GM18873 (cell line): ENCODE data around the gene TEFM.
"Not testable (repeated sequence)": the region's sequence is repeated elsewhere in the genome, so short reads cannot be mapped to it uniquely, and the experiment has no call there.

Experiments
- ATAC-seq: cut with Tn5 transposase; IDR thresholded peaks from one replicate; pipeline ENCODE4 v1.9.1; 2021; ENCODE audit warnings: mild to moderate bottlenecking, moderate library complexity, moderate number of reproducible peaks; ENCODE audit not compliant: unreplicated experiment, low FRiP score

Gene TEFM, protein sequence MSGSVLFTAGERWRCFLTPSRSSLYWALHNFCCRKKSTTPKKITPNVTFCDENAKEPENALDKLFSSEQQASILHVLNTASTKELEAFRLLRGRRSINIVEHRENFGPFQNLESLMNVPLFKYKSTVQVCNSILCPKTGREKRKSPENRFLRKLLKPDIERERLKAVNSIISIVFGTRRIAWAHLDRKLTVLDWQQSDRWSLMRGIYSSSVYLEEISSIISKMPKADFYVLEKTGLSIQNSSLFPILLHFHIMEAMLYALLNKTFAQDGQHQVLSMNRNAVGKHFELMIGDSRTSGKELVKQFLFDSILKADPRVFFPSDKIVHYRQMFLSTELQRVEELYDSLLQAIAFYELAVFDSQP

DNA sequence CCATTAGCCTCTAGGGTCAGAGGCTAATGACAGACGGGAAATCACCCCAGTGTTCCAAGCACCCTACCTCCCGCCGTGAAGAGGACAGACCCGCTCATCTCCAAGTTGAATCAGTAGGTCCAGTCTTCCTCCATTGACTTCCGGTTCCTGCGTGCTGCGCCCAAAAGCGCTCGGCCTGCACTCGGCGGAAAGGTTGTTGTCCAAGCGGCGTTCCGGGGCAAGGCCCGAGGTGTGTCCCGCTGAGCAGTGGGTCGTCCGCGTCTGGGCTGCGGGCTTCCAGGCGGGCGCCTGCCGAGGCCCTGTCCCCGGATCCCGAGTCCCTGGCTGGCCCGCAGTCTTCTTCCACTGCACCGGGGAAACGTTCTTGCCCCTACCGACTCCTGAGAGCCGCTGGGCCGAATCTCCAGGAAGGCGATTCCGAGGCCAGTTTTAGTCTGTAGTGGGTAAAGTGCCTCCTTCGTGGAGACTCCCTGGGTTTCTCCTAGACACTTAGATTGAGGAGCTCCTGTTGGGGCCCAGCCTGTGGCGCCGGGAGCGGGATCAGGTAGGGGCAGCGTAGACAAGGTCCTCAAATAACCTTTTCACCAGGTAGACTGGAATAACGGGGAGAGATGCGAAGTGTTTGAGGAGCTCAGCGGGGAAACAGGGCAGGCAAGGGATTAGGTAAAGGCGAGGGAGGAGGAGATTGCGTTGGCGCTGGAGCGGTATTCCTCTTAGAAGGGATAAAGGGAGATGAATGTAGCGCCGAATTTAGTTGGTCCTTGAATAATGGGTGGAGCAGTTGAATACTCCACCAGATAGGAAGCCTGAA lies at the start of gene TEFM:
TEFM (minus strand) TSS at position 138 of the 811 bp plus-strand sequence; CDS start at position 98, 40 bp downstream.
- ATAC-seq: peak; percentile 81

DNA sequence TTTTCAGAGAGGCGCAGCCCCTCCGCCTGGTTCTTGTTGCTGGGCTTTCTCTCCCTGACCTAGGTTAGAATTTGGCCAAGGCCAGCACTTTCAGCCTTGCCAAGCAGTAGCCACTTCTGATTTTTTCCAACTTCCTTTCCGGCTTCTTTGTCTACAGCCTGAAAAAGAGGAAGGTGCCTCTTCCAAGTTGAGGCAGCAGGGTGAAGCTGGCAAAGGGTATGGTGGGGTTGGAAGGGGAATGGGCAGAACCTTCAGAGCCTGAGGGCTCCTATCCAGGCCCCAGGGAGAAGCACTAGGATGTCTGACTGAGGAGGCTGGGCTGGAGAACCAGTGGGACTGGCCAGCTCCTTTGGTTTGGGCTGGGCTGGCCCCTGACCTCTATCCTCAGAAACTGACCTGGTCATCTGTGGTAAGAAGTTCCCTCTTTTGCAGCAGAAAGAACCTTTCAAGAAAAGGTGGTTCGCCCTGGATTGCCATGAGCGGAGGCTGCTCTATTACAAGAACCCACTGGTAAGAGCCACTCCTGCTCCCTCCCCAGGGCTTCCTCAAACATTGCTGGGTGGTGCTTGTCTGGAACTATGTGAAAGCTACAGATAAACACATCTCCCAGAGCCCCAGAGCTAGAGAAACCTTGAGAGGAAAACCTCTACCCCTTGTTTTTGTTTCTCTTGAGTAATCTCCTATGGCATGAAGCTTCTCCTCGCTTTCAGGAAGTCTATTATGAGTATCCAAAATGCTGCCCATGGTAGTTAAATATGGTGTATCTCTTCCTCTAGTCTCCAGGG lies 48.2 kb upstream of the TEFM start:
- no peak for ATAC-seq

DNA sequence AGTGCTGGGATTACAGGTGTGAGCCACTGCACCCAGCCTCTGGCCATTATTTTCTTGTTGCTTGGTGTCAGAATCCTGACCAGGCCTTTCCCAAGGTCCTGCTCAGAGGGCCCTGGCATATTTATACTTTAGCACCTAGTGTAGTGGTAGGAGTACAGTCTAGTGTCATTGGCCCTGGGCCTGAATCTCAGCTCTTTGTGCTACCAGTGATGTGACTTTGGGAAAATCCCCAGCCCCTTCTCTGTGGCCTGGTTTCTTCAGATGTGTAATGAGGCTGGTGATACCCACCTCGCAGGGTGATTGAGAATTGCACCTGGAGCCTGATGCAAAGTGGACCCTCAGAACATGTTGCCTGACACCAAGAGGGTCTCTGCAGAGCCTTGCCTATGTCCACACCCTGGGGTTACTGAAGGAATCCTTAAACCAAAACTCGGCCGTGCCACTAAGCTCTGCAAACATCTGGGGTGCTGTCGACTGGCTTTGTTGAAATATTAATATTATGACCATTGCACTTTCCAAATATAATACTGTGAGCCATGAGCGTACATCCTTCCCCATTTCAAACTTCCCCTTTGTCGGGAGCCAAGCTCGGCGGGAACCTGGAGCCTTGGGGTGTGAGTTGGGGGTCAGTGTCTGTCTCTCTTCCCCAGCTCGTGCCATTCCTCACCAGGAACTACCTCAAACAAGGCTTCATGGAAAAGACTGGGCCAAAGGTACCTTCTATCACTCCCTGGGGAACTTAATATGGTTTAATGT lies 46.8 kb upstream of the TEFM start:
- ATAC-seq: no peak

DNA sequence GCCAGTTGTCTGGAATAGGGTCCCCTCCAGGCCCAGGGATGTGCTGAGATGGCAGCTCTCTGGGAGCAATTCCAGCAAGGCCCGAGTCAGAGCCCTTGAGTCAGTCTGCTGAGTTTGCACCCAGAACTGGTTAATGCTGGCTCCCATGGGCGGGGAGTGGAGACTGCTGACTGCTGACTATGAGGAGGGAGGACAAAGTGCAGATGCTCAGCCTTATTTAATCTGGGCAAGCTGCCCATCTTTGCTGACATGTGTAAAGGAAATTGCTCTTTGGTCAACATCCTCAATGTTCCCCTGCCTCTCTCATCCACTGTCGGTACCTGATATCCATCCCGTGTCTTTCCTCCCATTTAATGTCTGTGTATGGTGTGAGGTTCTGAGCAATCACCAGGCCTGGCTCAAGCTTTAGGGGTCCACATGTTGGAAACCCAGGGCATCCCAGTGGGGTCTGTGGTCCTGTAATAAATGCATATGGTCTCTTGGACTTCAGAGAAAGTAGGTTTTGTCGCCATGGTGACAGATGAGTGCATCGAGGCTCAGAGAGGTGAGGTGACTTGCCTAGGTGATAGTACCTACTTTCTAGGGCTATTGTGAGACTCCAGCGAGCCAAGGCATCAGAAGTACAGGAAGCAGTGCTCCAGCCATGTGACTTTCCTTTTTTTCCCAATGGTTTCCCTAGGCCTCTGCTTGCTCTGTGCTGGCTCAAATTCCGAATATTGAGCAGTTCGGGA lies 44.8 kb upstream of the TEFM start:
- no peak for ATAC-seq

DNA sequence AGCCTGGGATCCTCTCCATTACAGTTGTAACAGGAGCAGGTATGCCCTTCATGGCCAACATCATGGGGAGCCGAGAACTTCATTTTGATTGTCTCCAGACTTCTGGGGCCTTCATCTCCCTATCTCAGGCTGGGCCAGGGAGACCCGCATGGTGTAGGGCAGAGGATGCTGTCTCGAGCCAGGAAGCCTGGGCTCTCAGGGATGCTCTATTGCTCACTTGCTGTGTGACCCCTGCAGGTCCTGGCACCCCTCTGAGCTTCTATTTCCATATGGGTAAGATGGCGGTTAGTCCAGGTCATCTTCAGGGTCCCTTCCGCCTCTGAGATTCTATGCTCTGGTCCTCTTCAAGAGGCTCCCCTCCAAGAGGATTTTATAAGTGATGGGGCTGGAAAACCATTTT lies 44.2 kb upstream of the TEFM start:
- ATAC-seq: no peak

DNA sequence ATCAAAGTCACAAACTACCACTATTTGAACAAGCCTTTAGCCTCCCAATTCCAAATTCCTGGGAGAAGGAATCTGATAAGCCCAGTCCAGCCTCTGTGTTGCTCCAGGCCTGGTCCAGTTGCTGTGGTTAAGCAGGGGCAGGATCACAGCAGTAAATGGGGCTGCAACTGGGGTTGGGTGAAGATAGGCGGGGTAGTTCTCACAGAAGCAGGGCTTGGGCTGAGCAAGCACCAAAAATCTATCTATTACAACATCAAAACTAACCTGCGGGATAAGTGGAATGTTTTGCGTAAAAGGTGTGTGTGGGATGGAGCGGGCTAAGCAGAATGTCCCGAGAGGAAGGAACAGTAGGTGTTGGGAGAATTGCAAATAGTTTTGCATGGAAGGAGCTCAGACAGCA lies 41.8 kb upstream of the TEFM start:
- no peak for ATAC-seq

DNA sequence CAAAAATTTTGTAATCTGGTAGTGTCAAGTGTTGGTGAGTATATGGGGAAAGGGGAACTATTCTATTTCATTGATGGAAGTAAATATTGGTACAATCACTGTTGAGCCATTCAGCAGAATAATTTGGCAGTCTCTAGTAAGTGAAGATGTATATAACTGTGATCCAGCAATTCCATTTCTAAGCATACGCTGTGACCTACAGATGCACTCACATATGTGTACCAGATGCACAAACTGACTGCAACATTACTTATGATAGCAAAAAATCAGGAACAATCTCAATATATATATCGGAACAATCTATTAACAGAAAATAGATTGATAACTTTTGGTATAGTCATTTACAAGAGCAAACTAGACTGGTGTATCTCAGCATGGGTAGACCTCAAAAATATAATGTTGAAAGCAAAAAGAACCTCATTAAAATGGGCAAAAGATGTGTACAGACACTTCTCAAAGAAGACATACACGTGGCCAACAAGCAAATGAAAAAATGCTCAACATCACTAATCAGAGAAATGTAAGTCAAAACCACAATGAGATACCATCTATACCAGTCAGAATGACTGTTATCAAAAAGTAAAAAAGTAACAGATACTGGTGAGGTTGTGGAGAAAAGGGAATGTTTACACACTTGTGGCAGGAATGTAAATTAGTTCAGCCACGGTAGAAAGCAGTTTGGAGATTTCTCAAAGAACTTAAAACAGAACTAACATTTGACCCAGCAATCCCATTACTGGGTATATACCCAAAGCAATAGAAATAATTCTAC lies 36.5 kb upstream of the TEFM start:
- ATAC-seq: no peak

DNA sequence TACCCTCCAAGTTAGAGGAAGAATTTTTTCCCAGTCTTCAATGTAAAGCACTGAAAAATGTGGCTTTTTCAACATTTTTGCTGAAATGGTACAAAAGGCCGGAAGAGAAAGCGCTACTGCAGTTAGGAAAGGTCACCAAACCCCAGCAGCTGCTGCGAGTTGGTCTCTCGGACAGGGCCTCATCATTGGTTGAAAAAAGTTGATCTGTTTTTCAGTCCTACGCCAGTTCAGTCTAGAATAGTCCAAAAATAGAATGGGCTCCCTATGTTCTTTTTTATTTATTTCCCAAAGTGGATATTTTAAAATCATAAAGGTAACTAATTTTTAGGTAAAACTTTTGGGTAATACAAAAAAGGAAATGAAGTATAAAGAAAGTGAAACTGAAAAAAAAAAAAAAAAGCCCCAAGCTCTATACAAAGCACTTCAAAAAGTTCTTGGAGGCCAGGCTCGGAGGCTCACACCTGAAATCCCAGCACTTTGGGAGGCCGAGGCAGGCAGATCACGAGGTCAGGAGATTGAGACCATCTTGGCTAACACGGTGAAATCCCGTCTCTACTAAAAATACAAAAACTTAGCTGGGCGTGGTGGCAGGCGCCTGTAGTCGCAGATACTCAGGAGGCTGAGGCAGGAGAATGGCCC lies 33.1 kb upstream of the TEFM start:
- ATAC-seq: no peak

DNA sequence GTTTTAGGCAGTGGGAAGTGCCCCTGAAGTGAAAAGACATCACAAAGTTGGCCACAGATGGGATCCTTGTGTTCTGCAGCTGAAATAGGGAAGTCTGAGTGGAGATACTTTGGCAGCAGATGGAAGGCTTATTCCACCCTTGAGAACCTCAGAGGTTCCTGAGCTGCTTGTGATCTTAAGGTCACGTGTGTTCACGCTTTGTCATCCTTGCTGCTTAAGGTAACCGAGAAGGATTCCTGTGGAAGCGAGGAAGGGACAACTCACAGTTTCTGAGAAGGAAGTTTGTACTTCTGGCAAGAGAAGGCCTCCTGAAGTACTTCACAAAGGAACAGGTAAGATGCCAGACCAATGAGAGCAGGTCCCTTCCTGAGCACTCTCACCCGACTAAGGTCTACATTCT lies 27.9 kb upstream of the TEFM start:
- ATAC-seq: no peak

DNA sequence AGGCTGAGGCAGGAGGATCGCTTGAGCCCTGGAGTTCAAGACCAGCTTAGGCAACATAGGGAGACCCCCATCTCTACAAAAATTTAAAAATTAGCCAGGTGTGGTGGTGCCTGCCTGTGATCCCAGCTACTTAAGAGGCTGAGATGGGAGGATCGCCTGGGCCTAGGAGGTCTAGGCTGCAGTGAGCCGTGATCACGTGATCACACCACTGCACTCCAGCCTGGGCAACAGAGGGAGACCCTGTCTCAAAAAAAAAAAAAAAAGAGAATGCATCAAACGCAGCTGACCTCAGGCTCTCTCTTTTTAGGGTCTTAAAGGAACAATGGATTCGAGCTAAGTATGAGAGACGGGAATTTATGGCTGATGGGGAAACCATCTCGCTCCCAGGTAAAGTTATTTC lies 25.5 kb upstream of the TEFM start:
- ATAC-seq: not testable (repeated sequence)

DNA sequence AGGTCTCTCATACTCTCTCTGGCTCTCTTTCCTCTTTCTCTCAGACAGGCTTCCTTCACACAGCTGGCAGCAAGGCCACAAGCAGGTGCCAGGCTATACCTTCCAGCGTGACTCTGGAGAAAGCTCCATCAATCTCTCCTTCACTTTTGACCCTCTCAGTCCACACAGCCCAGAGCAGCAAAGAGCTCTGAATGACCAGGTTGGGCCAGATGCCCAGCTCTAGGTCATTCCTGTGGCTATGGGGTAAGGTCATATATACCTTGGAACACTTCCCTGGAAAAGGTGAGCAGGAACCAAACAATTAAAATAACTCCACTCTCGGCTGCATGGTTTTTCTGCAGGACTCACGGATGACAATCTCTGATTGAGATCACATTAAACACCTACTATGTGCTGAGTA lies 24.5 kb upstream of the TEFM start:
- ATAC-seq: no peak

DNA sequence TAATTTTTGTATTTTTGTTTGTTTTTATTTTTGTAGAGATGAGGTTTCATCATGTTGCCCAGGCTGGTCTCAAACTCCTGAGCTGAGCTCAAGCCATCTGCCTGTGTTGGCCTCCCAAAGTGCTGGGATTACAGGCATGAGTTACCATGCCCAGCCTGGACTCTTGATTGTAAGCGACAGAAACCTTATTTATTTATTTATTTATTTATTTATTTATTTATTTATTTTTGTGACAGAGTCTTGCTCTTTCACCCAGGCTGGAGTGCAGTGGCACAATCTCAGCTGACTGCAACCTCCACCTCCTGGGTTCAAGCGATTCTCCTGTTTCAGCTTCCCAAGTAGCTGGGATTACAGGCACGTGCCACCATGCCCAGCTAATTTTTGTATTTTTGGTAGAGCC lies 23.8 kb upstream of the TEFM start:
- not testable (repeated sequence) for ATAC-seq

DNA sequence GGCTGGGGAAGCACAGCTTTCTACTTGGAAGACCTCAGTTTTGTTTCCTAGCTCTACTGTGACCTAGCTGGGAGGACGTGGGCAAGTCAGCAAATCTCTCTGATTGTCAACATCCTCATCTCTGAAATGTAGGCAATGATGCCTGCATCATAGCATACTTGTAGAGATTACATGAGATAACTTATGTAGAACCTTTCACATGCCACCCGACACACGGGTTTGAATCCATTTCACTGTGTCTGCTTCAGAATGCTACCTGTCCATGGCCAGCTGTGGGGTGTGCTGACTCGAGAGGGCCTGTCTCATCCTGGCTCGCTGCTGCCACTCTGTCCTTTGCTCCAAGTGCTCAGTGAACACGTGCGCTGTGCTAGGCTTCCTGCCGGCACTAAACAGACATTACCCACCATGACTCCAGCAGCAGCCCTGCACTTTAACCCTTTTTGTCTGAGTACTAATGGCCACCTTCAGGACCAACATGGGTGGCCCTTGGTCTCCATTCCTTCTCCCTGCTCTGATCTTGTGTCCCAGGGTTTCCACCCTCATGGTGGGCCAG lies 23.1 kb upstream of the TEFM start:
- ATAC-seq: no peak

DNA sequence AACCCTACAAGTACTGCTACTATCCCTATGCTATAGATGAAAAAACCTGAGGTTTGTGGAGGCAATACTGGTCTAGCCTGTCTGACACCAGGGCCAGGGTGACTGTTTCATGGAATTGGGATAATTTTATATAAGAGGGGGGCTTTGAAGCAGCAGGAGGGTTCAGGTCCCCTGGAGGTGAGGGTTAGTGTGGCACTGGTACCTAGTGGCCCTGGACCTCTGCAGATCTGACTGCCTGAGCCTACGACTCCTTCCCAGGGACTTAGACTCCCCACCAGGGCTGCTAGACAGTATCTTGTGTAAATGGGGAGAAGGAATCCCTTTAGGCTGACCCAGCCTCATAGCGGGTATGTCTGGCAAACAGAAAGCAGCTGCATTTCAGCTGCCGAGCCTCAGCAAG lies 22.5 kb upstream of the TEFM start:
- ATAC-seq: no peak

DNA sequence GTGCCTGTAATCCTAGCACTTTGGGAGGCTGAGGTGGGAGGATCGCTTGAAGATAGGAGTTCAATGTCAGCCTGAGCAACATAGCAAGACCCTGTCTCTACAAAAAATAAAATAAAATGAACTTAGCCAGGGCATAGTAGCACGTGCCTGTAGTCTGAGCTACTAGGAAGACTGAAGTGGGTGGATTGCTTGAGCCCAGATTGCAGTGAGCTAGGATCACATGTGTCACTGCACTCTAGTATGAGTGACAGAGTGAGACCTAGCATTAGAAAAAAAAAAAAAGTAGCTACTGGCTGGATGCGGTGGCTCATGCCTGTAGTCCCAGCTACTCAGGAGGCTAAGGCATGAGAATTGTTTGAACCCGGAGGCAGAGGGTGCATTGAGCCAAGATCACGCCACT lies 21.7 kb upstream of the TEFM start:
- no peak for ATAC-seq

DNA sequence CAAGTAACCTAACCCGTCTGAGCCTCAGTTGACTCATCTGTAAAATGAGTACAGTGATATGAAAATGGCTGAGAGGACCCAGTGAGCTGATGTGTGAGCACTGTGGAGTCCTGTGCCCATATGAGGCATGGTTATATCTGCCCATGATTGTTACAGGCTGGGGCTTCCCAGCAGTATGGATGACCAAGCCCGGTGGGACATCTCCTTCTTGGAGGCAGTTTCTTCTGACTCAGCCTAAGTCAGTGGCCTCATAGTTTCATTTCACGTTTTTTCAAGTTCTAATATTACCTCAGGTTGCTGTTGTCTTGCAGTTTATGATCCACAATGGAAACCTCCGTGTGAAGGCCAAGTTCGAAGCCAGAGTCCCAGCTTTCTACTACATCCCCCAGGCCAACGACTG lies 20.5 kb upstream of the TEFM start:
- ATAC-seq: no peak

DNA sequence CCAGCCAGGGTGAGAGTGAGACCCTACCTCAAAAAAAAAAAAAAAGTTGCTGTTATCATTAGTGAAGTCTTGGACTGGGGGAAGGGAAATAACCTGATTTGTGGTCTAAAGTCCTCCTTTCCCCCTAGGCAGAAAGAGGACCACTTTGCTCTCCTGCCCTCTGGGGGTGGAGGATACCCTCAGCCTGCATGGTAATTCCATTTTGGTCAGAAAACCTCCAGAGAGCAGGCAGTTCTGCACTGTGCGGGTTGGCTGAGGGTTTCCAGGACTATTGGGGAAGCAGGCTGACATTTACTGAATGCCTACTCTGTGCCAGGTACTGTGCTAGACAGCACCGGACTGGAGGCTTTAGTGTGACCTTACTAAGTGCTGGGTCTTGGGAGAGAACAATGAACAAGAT lies 18.3 kb upstream of the TEFM start:
- no peak for ATAC-seq
